Esophagus (tissue), 2 donors: ENCODE results near the gene C10orf143. TPM values are rescaled to one million over a fixed set of nuclear protein-coding genes. Genes with fewer than 3 reads are reported as not detected.
A peak's percentile ranks its signal among the peaks of the same experiment; 100 is the strongest.

ENCODE experiments used
- H3K27ac ChIP-seq, 2 donors: one replicate each; pipeline ENCODE4 v1.5.1; 2013; ENCODE audit warnings: low read depth in 2 of 2, mild to moderate bottlenecking in 2 of 2, inconsistent platforms in 1 of 2, low read length in 1 of 2, moderate library complexity in 1 of 2
- H3K27me3 ChIP-seq, 2 donors: one replicate each; pipeline ENCODE4 v1.6.1; 2013; ENCODE audit warnings: low read length in 2 of 2, control low read depth in 1 of 2, mild to moderate bottlenecking in 1 of 2; ENCODE audit not compliant: insufficient read depth in 2 of 2, control insufficient read depth in 1 of 2
- H3K36me3 ChIP-seq, 2 donors: one replicate each; pipeline ENCODE4 v1.6.1; 2013; ENCODE audit warnings: low read length in 1 of 2; ENCODE audit not compliant: control insufficient read depth in 2 of 2, insufficient read depth in 2 of 2
- H3K4me1 ChIP-seq, 2 donors: one replicate each; pipeline ENCODE4 v1.6.1; 2013; ENCODE audit warnings: low read length in 1 of 2; ENCODE audit not compliant: control insufficient read depth in 2 of 2, insufficient read depth in 2 of 2
- H3K4me3 ChIP-seq, 2 donors: one replicate each; pipeline ENCODE4 v1.5.1; 2013; ENCODE audit warnings: low read length in 2 of 2, mild to moderate bottlenecking in 2 of 2, low read depth in 1 of 2, moderate library complexity in 1 of 2
- H3K9me3 ChIP-seq, 2 donors: one replicate each; pipeline ENCODE4 v1.6.1; 2013; ENCODE audit warnings: mild to moderate bottlenecking in 2 of 2, low read depth in 1 of 2, low read length in 1 of 2, moderate library complexity in 1 of 2; ENCODE audit not compliant: control insufficient read depth in 2 of 2, insufficient read depth in 1 of 2
- WGBS, 2 donors: extraction: QIAGEN DNeasy Blood & Tissue Kit; methylation state at CpG; one replicate each; pipeline ENCODE4 v1.1.7; 2013; 5-methylcytosine and 5-hydroxymethylcytosine counted together
- polyA plus RNA-seq, 2 donors: library from polyadenylated mRNA; stranded (reverse); fragments of 200-250 nt; gene quantifications; one replicate each; pipeline ENCODE4 v1.2.3, GENCODE V29; 2013
- donor health status: healthy with polysubstance abuse.
- donor health status: Bipolar disorder and iron deficiency.

C10orf143 gene
- polyA plus RNA-seq, result 1 to 10 TPM; 3.7 to 6.3 TPM

GRCh38 chr10:130110246-130111112, at the start of gene C10orf143:
Gene C10orf143 (minus strand): TSS chr10:130110830. CDS start chr10:130110772, 58 bp downstream.
- Histone ChIP-seq H3K4me1 (peaks cover 0 to 6% of the 10 kb centered on the region in 2 donors), H3K27me3 (no peaks in the 10 kb centered on the region), H3K9me3 (no peaks in the 10 kb centered on the region), H3K36me3 (no peaks in the 10 kb centered on the region), H3K4me3 (peak within 1 kb of the TSS; percentile 80 to 84), H3K27ac (peak within 1 kb of the TSS; percentile 95 to 97)
- 0% methylated on average over 70 to 71 of the region's 71 CpGs for WGBS, 2 donors

- Histone ChIP-seq H3K36me3 (peaks cover 3 to 8% of the 10 kb centered on the region in 2 donors), H3K4me1 (no peaks in the 10 kb centered on the region), H3K27ac (no peak overlapping the region), H3K27me3 (no peaks in the 10 kb centered on the region), H3K9me3 (no peaks in the 10 kb centered on the region), H3K4me3 (no peak overlapping the region)
- WGBS, 2 donors, result 79 to 82% methylated on average over 2 of the region's 2 CpGs
Observed at GRCh38 chr10:130159192-130159794, 48.7 kb upstream of the C10orf143 start.

- Histone ChIP-seq H3K36me3 (peaks cover 5 to 10% of the 10 kb centered on the region in 2 donors), H3K9me3 (no peaks in the 10 kb centered on the region), H3K4me1 (peaks cover under 1 to 2% of the 10 kb centered on the region in 2 donors), H3K27me3 (no peaks in the 10 kb centered on the region), H3K27ac (no peak overlapping the region), H3K4me3 (no peak overlapping the region)
- 81 to 84% methylated on average over 4 of the region's 4 CpGs for WGBS, 2 donors
Observed at GRCh38 chr10:130146042-130146441, 35.4 kb upstream of the C10orf143 start.

GRCh38 chr10:130141878-130142277, 31.2 kb upstream of the C10orf143 start:
- Histone ChIP-seq H3K4me1 (peaks cover 9 to 17% of the 10 kb centered on the region in 2 donors), H3K36me3 (peaks cover 0 to 5% of the 10 kb centered on the region in 2 donors), H3K4me3 (no peak overlapping the region), H3K27me3 (no peaks in the 10 kb centered on the region), H3K9me3 (no peaks in the 10 kb centered on the region), H3K27ac (no peak overlapping the region)
- WGBS, 2 donors, result 39 to 42% methylated on average over 2 of the region's 2 CpGs

GRCh38 chr10:130141460-130141859, 30.8 kb upstream of the C10orf143 start:
- Histone ChIP-seq H3K27me3 (no peaks in the 10 kb centered on the region), H3K4me3 (no peak overlapping the region), H3K36me3 (peaks cover 0 to 5% of the 10 kb centered on the region in 2 donors), H3K9me3 (no peaks in the 10 kb centered on the region), H3K4me1 (peaks cover 11 to 17% of the 10 kb centered on the region in 2 donors), H3K27ac (no peak overlapping the region)
- WGBS, 2 donors, result 33 to 48% methylated on average over 1 of the region's 1 CpG

GRCh38 chr10:130141038-130141437, 30.4 kb upstream of the C10orf143 start:
- H3K27me3 ChIP-seq, result no peaks in the 10 kb centered on the region
- peaks cover 11 to 17% of the 10 kb centered on the region in 2 donors for H3K4me1 ChIP-seq
- H3K4me3 ChIP-seq, result no peak overlapping the region
- 76% methylated on average over 4 of the region's 4 CpGs for WGBS, 2 donors
- peaks cover 0 to 5% of the 10 kb centered on the region in 2 donors for H3K36me3 ChIP-seq
- H3K9me3 ChIP-seq, result no peaks in the 10 kb centered on the region
- no peak overlapping the region for H3K27ac ChIP-seq

- Histone ChIP-seq H3K27ac (no peak overlapping the region), H3K4me1 (peaks cover 15% of the 10 kb centered on the region in 2 donors), H3K9me3 (no peaks in the 10 kb centered on the region), H3K27me3 (no peaks in the 10 kb centered on the region), H3K4me3 (no peak overlapping the region), H3K36me3 (peaks cover 0 to 5% of the 10 kb centered on the region in 2 donors)
- 85 to 89% methylated on average over 1 of the region's 1 CpG for WGBS, 2 donors
Observed at GRCh38 chr10:130140425-130140824, 29.8 kb upstream of the C10orf143 start.

GRCh38 chr10:130138479-130138866, 27.8 kb upstream of the C10orf143 start:
- H3K9me3 ChIP-seq, result no peaks in the 10 kb centered on the region
- peak overlapping the region in 1 of 2 donors; percentile 2 for H3K4me3 ChIP-seq
- WGBS, 2 donors, result 38 to 61% methylated on average over 3 of the region's 3 CpGs
- H3K4me1 ChIP-seq, result peaks cover 15 to 18% of the 10 kb centered on the region in 2 donors
- peak overlapping the region; percentile 20 to 79 for H3K27ac ChIP-seq
- no peaks in the 10 kb centered on the region for H3K27me3 ChIP-seq
- H3K36me3 ChIP-seq, result peaks cover 0 to 5% of the 10 kb centered on the region in 2 donors

GRCh38 chr10:130137659-130138478, 27.2 kb upstream of the C10orf143 start:
- H3K27me3 ChIP-seq, result no peaks in the 10 kb centered on the region
- H3K4me3 ChIP-seq, result peak overlapping the region in 1 of 2 donors; percentile 96
- peaks cover 0 to 4% of the 10 kb centered on the region in 2 donors for H3K36me3 ChIP-seq
- peaks cover 15 to 18% of the 10 kb centered on the region in 2 donors for H3K4me1 ChIP-seq
- H3K27ac ChIP-seq, result peak overlapping the region; percentile 20 to 79
- no peaks in the 10 kb centered on the region for H3K9me3 ChIP-seq
- WGBS, 2 donors, result 75 to 84% methylated on average over 28 of the region's 28 CpGs
